Fibroblast of lung (primary cell): ENCODE results near the gene ABCA13.

Source experiments
- EZH2 ChIP-seq: IDR thresholded peaks from 2 replicates; pipeline ENCODE4 v1.5.1; 2012; ENCODE audit warnings: low read length, control low read depth, mild to moderate bottlenecking; ENCODE audit errors: missing control alignments
- TF ChIP-seq, protein P1 (sequence below), 2 donors: IDR thresholded peaks in 1 of 2; conservative IDR thresholded peaks in 1 of 2; 1 replicate in 1 of 2; 2 replicates in 1 of 2; pipeline ENCODE4 v1.5.1; 2011 to 2012; ENCODE audit warnings: low read length in 2 of 2, control low read depth in 1 of 2, inconsistent platforms in 1 of 2, low read depth in 1 of 2, mild to moderate bottlenecking in 1 of 2

DNA sequence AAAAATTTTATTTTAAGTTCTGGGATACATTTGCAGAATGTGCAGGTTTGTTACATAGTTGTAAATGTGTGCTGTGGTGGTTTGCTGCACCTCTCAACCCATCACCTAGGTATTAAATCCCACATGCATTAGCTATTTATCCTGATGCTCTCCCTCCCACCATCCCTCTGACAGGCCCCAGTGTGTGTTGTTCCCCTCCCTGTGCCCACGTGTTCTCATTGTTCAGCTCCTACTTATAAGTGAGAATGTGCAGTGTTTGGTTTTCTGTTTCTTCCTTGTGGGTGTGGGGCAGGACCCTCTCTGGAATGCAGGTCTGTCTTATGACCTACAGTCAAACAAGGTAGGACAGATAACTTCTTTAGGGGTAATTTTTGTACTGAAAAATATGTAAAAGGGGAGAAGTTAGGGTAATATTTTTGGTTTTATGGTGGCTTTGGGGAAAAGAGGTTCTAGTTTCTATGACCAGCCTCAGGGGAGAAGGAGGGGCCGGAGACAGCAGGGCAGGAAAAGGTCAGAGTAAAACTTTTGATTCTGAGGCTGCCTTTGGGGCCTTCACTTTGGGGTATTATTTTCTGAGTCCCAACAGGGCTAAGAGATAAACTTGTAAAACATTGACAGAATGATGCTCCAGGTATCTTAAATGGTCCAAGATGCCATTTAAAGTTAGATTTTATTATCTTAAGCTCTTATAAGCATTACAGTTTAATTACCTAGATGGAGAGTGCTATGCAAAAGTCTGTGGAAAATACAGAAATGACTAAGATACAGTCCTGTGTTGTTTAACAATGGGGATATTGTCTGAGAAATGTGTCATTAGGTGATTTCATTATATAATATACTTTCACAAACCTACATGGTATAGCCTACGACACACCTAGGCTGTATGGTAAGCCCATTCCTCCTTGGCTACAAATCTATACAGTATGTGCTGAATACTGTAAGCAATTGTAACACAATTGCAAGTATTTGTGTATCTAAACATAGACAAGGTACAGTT, 354.8 kb downstream of the ABCA13 start:
- no peak for TF ChIP-seq EZH2
- TF ChIP-seq, protein P1, sequence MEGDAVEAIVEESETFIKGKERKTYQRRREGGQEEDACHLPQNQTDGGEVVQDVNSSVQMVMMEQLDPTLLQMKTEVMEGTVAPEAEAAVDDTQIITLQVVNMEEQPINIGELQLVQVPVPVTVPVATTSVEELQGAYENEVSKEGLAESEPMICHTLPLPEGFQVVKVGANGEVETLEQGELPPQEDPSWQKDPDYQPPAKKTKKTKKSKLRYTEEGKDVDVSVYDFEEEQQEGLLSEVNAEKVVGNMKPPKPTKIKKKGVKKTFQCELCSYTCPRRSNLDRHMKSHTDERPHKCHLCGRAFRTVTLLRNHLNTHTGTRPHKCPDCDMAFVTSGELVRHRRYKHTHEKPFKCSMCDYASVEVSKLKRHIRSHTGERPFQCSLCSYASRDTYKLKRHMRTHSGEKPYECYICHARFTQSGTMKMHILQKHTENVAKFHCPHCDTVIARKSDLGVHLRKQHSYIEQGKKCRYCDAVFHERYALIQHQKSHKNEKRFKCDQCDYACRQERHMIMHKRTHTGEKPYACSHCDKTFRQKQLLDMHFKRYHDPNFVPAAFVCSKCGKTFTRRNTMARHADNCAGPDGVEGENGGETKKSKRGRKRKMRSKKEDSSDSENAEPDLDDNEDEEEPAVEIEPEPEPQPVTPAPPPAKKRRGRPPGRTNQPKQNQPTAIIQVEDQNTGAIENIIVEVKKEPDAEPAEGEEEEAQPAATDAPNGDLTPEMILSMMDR (conservative IDR thresholded peaks at IDR 0.05 in 1 of 2, IDR thresholded peaks at IDR 0.05 in 1 of 2; ENCODE audit: low read depth in 1 of 2, low read length in 2 of 2) = no peak
